ENCODE data around the gene CLHC1. TPM values are rescaled to one million over a fixed set of nuclear protein-coding genes. Genes with fewer than 3 reads are reported as not detected.
"Not testable (repeated sequence)": the region's sequence is repeated elsewhere in the genome, so short reads cannot be mapped to it uniquely, and the experiment has no call there.

The CLHC1 gene
- total and polyA plus RNA-seq, 10 of the 15 experiments (the other 5 are each of a cell fraction or from before 2014, with no cell fraction given): 2.6 to 6.8 (median 4.7) TPM

GRCh38 chr2:55144922-55145820, 86.9 kb downstream of the CLHC1 start:
- DNase-seq (ENCODE audit: low read depth, low spot score) (no peak), FAIRE-seq (no peak), ATAC-seq (no peak)
- WGBS (ENCODE audit: insufficient coverage, insufficient replicate concordance, low lambda C conversion rate, missing lambda C conversion rate): 74% methylated on average over 12 of the region's 12 CpGs
- no peak overlapping the region for H3K9ac ChIP-seq (ENCODE audit: control insufficient read depth, insufficient read depth, low read length)
- no peak overlapping the region for H3K4me3 ChIP-seq
- no peak overlapping the region for H2AFZ ChIP-seq (ENCODE audit: control insufficient read depth, low read depth, low read length)
- no peaks in the 10 kb centered on the region for H3K9me3 ChIP-seq (replicated peaks; ENCODE audit: control insufficient read depth, insufficient read depth, low read length)
- H3K27me3 ChIP-seq (replicated peaks in 1 of 2; ENCODE audit: control insufficient read depth in 2 of 2, insufficient read depth in 2 of 2, low read length in 1 of 2): no peaks in the 10 kb centered on the region
- peak; percentile 38; the same call in 1 of the 2 replicates for TF ChIP-seq ZBTB40 (IDR thresholded peaks at IDR 0.05; ENCODE audit: borderline replicate concordance)
- no peak for TF ChIP-seq KDM1A (IDR thresholded peaks at IDR 0.05; ENCODE audit: borderline replicate concordance)
- no peaks in the 10 kb centered on the region for H3K4me1 ChIP-seq (ENCODE audit: control insufficient read depth, insufficient read depth, low read length)
- in situ Hi-C loops (cut with MboI) (no loop called here), intact Hi-C loops (cut with micrococcal nuclease; ENCODE audit: unreplicated experiment) (no loop called here)
- SMC1A ChIA-PET (ENCODE audit: uncharacterized antibody, unreplicated experiment): interaction anchor here (0.7 kb wide), 1 partner anchor 33 kb away, joined by 3 read pairs; no protein-coding TSS in a partner anchor
- no TSS peak for BruUV-seq (replicated peaks)
- RAD21 ChIA-PET (ENCODE audit: unreplicated experiment): interaction anchor here (1.2 kb wide), 1 partner anchor 20 kb away, joined by 5 read pairs; no protein-coding TSS in a partner anchor
- H4K20me1 ChIP-seq (ENCODE audit: control insufficient read depth, insufficient read depth): no peaks in the 10 kb centered on the region
- H3K4me2 ChIP-seq (ENCODE audit: control insufficient read depth, insufficient read depth): no peak overlapping the region
- POLR2A ChIA-PET: no interaction called here
- no peaks in the 10 kb centered on the region for H3K36me3 ChIP-seq (ENCODE audit: control insufficient read depth in 2 of 2, insufficient read depth in 2 of 2, low read length in 1 of 2)
- no peak overlapping the region for H3K27ac ChIP-seq (ENCODE audit: control insufficient read depth, insufficient read depth)
- CTCF ChIA-PET: interaction anchor here (1.2 kb wide), 1 partner anchor 23 kb away, joined by 3 read pairs; no protein-coding TSS in a partner anchor
- no peaks in the 10 kb centered on the region for H3K79me2 ChIP-seq (ENCODE audit: control insufficient read depth, insufficient read depth, low read length)

- DNase-seq (ENCODE audit: low read depth, low spot score); H3K9ac ChIP-seq (ENCODE audit: control insufficient read depth, insufficient read depth, low read length); BruUV-seq (replicated peaks); CTCF ChIA-PET; H2AFZ ChIP-seq (ENCODE audit: control insufficient read depth, low read depth, low read length); H3K4me3 ChIP-seq; FAIRE-seq; ATAC-seq; H3K4me2 ChIP-seq (ENCODE audit: control insufficient read depth, insufficient read depth); in situ Hi-C loops (cut with MboI); H3K27ac ChIP-seq (ENCODE audit: control insufficient read depth, insufficient read depth); H3K79me2 ChIP-seq (ENCODE audit: control insufficient read depth, insufficient read depth, low read length); POLR2A ChIA-PET; H3K27me3 ChIP-seq (replicated peaks in 1 of 2; ENCODE audit: control insufficient read depth in 2 of 2, insufficient read depth in 2 of 2, low read length in 1 of 2); SMC1A ChIA-PET (ENCODE audit: uncharacterized antibody, unreplicated experiment); H4K20me1 ChIP-seq (ENCODE audit: control insufficient read depth, insufficient read depth); H3K9me3 ChIP-seq (replicated peaks; ENCODE audit: control insufficient read depth, insufficient read depth, low read length); H3K36me3 ChIP-seq (ENCODE audit: control insufficient read depth in 2 of 2, insufficient read depth in 2 of 2, low read length in 1 of 2); intact Hi-C loops (cut with micrococcal nuclease; ENCODE audit: unreplicated experiment); H3K4me1 ChIP-seq (ENCODE audit: control insufficient read depth, insufficient read depth, low read length): not testable (repeated sequence)
- 46% methylated on average over 2 of the region's 2 CpGs for WGBS (ENCODE audit: insufficient coverage, insufficient replicate concordance, low lambda C conversion rate, missing lambda C conversion rate)
- RAD21 ChIA-PET (ENCODE audit: unreplicated experiment): interaction anchor here (1.2 kb wide), 1 partner anchor 21 kb away, joined by 5 read pairs; no protein-coding TSS in a partner anchor
These were observed 88.4 kb downstream of the CLHC1 start for GRCh38 chr2:55143706-55144105.
